GM20431 (cell line): Measurements from ENCODE around the gene NLGN3.

Experiments used
- in situ Hi-C: fragments of 300-500 bp; cut with MseI, MboI; formaldehyde crosslinking; loops from one replicate; pipeline ENCODE4 v1.15.0; 2020; ENCODE audit warnings: low sequenced_read_pairs; ENCODE audit not compliant: unreplicated experiment

The NLGN3 gene

GRCh38 chrX:71144651-71145050, at the start of gene NLGN3:
TSS of gene NLGN3 (plus strand) at chrX:71144841. CDS start at chrX:71147750, 2,909 bp downstream.
- in situ Hi-C loops, result no loop called here

- in situ Hi-C loops, result no loop called here
These were observed 49.6 kb upstream of the NLGN3 start for GRCh38 chrX:71095033-71095432.

GRCh38 chrX:71095555-71095980, 49.1 kb upstream of the NLGN3 start, which contains the start of gene FOXO4:
TSS of gene FOXO4 (plus strand) at chrX:71095851. CDS start at chrX:71096529, 678 bp downstream.
- in situ Hi-C loops, result no loop called here

- in situ Hi-C loops, result no loop called here
These were observed 48.5 kb upstream of the NLGN3 start for GRCh38 chrX:71095981-71096759.

- in situ Hi-C loops, result no loop called here
These were observed 47.9 kb upstream of the NLGN3 start for GRCh38 chrX:71096760-71097032.

GRCh38 chrX:71098302-71098701, 46.3 kb upstream of the NLGN3 start:
- in situ Hi-C loops, result no loop called here

GRCh38 chrX:71098951-71099506, 45.6 kb upstream of the NLGN3 start:
- in situ Hi-C loops, result no loop called here

- in situ Hi-C loops, result no loop called here
These were observed 44.9 kb upstream of the NLGN3 start for GRCh38 chrX:71099736-71100135.

- in situ Hi-C loops, result no loop called here
These were observed 43.8 kb upstream of the NLGN3 start for GRCh38 chrX:71100581-71101505.

GRCh38 chrX:71102292-71102691, 42.3 kb upstream of the NLGN3 start:
- in situ Hi-C loops, result no loop called here

- in situ Hi-C loops, result no loop called here
These were observed 41.3 kb upstream of the NLGN3 start for GRCh38 chrX:71103110-71103983.

GRCh38 chrX:71105628-71106027, 39.0 kb upstream of the NLGN3 start:
- in situ Hi-C loops, result no loop called here

- in situ Hi-C loops, result no loop called here
These were observed 38.2 kb upstream of the NLGN3 start, which contains the start of gene CXorf65 for GRCh38 chrX:71106427-71106826. TSS of gene CXorf65 (minus strand) at chrX:71106740. CDS start at chrX:71106556, 184 bp downstream.

GRCh38 chrX:71107245-71107644, 37.4 kb upstream of the NLGN3 start:
- in situ Hi-C loops, result no loop called here

- in situ Hi-C loops, result no loop called here
These were observed 36.8 kb upstream of the NLGN3 start for GRCh38 chrX:71107762-71108360.

GRCh38 chrX:71109051-71109450, 35.6 kb upstream of the NLGN3 start:
- in situ Hi-C loops, result no loop called here

- in situ Hi-C loops, result no loop called here
These were observed 33.3 kb upstream of the NLGN3 start, which contains the start of gene IL2RG for GRCh38 chrX:71111141-71111843. TSS of gene IL2RG (minus strand) at chrX:71111577. CDS start at chrX:71111539, 38 bp downstream.

- in situ Hi-C loops, result no loop called here
These were observed 32.7 kb upstream of the NLGN3 start for GRCh38 chrX:71111921-71112431.
